ENCODE data around the gene ARHGEF10L.

ARHGEF10L gene

DNA sequence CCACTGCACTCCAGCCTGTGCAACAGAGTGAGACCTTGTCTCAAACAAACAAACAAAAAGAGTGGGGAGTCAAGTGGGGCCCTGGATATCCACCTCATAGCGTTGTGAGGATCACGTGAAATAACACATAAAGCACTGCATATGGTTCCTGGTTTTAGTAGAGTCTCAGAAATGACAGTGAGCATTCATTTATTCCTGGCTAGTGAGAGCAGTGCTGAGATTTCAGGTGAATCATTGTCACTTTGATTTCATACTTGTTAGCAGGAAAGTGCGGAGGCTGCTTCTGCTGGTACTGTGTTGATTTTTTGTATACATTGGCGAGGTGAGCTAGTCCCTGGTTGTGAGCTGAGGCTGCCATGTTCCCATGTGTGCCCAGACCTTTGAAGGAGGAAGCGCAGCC, 22.9 kb downstream of the ARHGEF10L start:
- TF ChIP-seq, protein P1, sequence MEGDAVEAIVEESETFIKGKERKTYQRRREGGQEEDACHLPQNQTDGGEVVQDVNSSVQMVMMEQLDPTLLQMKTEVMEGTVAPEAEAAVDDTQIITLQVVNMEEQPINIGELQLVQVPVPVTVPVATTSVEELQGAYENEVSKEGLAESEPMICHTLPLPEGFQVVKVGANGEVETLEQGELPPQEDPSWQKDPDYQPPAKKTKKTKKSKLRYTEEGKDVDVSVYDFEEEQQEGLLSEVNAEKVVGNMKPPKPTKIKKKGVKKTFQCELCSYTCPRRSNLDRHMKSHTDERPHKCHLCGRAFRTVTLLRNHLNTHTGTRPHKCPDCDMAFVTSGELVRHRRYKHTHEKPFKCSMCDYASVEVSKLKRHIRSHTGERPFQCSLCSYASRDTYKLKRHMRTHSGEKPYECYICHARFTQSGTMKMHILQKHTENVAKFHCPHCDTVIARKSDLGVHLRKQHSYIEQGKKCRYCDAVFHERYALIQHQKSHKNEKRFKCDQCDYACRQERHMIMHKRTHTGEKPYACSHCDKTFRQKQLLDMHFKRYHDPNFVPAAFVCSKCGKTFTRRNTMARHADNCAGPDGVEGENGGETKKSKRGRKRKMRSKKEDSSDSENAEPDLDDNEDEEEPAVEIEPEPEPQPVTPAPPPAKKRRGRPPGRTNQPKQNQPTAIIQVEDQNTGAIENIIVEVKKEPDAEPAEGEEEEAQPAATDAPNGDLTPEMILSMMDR (IDR thresholded peaks at IDR 0.05; ENCODE audit: insufficient read depth, low read depth, low read length, missing control alignments) = no peak
- no peak overlapping the region for H3K4me3 ChIP-seq (ENCODE audit: low read length)

DNA sequence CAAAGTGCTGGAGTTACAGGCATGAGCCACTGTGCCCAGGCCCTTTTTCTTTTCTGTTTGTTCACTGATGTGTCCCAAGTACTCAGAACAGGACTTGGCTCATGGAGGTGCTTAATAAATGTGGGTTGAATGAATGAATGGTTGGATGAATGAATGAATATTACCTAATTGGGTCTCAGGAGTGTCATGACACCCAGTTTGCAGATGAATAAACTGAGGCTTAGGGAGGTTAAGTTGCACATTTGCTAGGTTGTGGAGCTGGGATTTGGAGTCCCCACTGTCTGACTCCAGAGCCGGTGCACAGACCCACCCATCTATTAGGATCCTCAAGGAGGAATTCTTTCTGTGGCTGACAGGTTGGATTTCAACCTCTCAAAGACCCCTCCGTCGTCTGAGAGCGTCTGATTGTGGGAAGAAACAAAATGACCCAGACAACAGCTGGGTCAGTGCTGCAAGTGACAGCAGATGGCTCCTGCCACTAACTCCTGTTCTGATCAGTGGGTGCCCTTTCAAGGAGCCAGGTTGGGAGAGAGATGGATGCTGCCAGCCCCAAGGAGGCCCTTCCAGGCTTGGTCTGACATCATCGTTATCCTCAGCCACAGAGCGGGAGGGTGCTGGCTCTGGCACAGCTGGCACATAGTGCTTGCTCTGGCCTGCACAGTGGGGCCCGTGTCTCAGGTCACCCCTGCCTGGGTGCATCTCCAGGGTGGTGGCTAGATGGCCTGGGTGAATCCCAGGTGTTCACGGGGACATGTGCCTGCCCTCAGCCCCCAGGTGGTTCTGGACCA, 24.2 kb downstream of the ARHGEF10L start:
- no peak overlapping the region for H3K4me3 ChIP-seq (ENCODE audit: low read length)
- no peak for DNase-seq (ENCODE audit: low read depth)
- TF ChIP-seq, protein P1 (IDR thresholded peaks at IDR 0.05; ENCODE audit: insufficient read depth, low read depth, low read length, missing control alignments) = no peak

More for the DNA sequence above, 22.9 kb downstream of the ARHGEF10L start:
- DNase-seq (ENCODE audit: low read depth) = no peak

- TF ChIP-seq, protein P1 (IDR thresholded peaks at IDR 0.05; ENCODE audit: insufficient read depth, low read depth, low read length, missing control alignments) = no peak
- DNase-seq (ENCODE audit: low read depth) = no peak
- H3K4me3 ChIP-seq (ENCODE audit: low read length) = no peak overlapping the region
These were observed 25.2 kb downstream of the ARHGEF10L start for GRCh38 chr1:17564458-17565393.

DNA sequence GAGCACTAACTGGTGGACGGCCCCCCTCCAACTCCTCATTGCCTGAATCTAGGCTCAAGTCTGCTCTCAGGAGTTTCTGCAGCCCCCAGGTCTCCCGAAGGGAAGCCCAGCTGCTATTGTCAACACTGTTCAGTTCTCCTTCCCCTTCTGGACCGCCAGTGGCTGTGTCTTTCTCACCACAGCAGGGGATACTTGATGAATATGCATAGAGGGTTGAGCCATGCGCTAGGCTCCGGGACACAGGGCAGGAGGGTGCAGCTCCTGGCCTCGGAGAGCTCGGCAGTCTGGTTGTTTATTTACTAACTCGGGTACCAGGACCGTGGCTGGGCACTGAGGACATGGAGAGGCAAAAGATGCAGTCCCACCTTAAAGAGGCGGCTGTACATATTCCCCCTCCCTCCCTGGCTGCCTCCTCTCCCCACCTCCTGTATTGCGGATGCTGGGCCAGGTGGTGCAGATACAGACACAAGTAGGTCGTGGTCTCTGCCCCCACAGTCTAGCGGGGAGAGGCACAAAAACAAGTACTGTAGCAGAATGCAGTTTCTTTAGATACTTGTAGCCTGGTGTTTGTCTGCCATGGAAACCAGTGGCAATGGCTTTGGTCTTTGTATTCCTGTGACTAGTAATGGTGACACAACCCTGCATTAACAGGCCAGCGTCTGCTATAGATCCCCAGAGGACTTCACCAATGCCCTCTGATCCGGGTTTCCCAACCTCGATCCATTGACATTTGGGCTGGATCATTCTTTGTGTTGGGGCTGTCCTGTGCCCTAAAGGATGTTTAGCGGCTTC, 26.2 kb downstream of the ARHGEF10L start:
- TF ChIP-seq, protein P1 (IDR thresholded peaks at IDR 0.05; ENCODE audit: insufficient read depth, low read depth, low read length, missing control alignments) = no peak
- no peak overlapping the region for H3K4me3 ChIP-seq (ENCODE audit: low read length)
- no peak for DNase-seq (ENCODE audit: low read depth)

DNA sequence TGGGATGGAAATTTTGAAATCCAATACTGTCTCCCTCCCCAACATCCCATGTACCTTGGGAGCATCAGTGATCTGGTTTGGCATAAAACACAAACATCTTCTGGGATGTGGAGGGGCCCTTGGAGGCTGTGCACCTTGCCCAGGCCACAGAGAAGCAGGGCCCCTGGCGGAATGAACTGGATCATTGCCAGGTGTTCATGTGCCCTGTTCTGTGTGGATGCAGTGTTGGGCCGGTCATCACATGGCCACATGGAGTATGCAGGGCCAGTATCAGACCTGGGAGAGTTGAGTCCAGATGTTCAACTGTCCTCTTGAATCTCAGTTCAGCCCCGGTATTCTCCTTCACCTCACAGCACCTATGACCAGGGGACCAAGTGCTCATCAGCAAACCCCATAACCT, 26.9 kb downstream of the ARHGEF10L start:
- DNase-seq (ENCODE audit: low read depth) = no peak
- H3K4me3 ChIP-seq (ENCODE audit: low read length) = no peak overlapping the region
- TF ChIP-seq, protein P1 (IDR thresholded peaks at IDR 0.05; ENCODE audit: insufficient read depth, low read depth, low read length, missing control alignments) = no peak

DNA sequence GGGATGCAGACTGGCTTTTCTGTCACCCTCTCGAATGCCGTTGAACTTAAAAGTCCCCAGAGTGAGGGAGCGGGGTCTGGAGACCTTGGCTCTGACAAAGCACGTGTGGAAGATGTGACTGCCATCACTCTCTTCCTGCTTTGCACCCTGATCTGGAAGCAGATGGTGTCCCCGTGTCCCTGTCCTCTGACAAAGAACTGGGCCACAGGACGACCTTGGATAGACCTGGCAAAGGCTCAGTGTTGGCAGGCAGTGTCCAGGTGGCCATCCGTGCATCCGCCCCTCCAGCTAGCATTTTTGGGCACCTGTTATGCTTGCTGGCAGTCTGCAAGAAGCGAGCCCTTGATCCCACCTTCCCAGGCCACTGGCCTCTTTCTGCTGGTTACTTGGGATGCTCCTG, 27.4 kb downstream of the ARHGEF10L start:
- DNase-seq (ENCODE audit: low read depth) = no peak
- H3K4me3 ChIP-seq (ENCODE audit: low read length) = no peak overlapping the region
- TF ChIP-seq, protein P1 (IDR thresholded peaks at IDR 0.05; ENCODE audit: insufficient read depth, low read depth, low read length, missing control alignments) = no peak

Data from epithelial cell of esophagus (primary cell).